ENCODE data around the gene RIMS4. TPM values are rescaled to one million over a fixed set of nuclear protein-coding genes. Genes with fewer than 3 reads are reported as not detected.

RIMS4 gene
- total RNA-seq, 2 donors from 2014 or later, result 0.64 to 0.74 TPM

- intact Hi-C loops (cut with DNase I), result no loop called here
- Histone ChIP-seq H3K4me1 (no peaks in the 10 kb centered on the region), H3K36me3 (no peaks in the 10 kb centered on the region), H3K4me3 (no peak overlapping the region), H3K27me3 (no peaks in the 10 kb centered on the region), H3K27ac (no peak overlapping the region), H3K9ac (ENCODE audit: low read depth in 2 of 2, low read length in 2 of 2) (no peak overlapping the region), H3K9me3 (no peaks in the 10 kb centered on the region)
- TF ChIP-seq CTCF (IDR thresholded peaks at IDR 0.05), result no peak
- no peak for DNase-seq
These were observed 73.2 kb downstream of the RIMS4 start for GRCh38 chr20:44737116-44737515.

DNA sequence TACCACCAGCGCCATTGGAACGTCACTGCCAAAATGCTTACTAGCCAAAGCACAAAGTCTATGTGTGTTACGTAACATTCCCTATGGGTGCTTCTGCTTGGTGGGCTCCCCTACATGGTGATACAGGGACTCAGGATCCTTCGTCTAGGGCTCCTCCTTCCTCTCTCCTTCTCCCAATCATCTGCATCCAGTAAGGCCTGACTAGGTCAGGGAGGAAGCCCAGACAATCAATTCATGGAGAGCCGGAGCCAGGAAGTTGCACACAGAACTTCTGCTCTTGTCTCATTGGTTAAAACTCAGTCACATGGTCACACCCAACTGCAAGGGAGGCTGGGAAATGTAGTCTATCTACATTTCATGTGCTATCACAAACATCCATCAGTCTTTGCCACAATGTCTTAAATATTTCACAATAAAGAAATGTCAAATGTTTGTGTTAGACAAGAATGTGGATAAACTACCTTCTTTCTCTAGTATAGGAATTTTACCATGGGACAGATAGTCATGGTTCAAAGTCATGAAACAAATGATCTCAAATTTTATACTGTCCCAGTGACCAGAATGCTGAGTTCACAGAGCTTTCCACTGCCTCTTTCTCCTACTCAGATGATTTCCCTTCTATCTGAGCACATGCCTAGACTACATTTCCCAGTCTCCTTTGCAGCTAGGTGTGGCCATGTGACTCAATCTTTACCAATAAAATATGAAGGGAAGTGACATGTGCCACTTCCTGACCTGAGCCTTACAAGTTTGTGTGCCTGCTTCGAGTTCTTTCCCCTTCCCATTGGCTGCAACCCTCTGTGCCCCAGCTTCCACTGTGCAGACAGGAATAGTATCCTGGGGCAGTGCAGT is 74.0 kb downstream of the RIMS4 start:
- intact Hi-C loops (cut with DNase I), result no loop called here
- Histone ChIP-seq H3K27me3 (no peaks in the 10 kb centered on the region), H3K27ac (no peak overlapping the region), H3K9ac (ENCODE audit: low read depth in 2 of 2, low read length in 2 of 2) (no peak overlapping the region), H3K4me1 (no peaks in the 10 kb centered on the region), H3K36me3 (no peaks in the 10 kb centered on the region), H3K9me3 (no peaks in the 10 kb centered on the region), H3K4me3 (no peak overlapping the region)
- DNase-seq, result peak; percentile 67
- TF ChIP-seq CTCF (IDR thresholded peaks at IDR 0.05), result no peak

GRCh38 chr20:44735816-44736169 is 74.6 kb downstream of the RIMS4 start:
- intact Hi-C loops (cut with DNase I), result no loop called here
- Histone ChIP-seq H3K4me1 (no peaks in the 10 kb centered on the region), H3K9me3 (no peaks in the 10 kb centered on the region), H3K4me3 (no peak overlapping the region), H3K36me3 (no peaks in the 10 kb centered on the region), H3K27ac (no peak overlapping the region), H3K27me3 (no peaks in the 10 kb centered on the region), H3K9ac (ENCODE audit: low read depth in 2 of 2, low read length in 2 of 2) (no peak overlapping the region)
- DNase-seq, result no peak
- TF ChIP-seq CTCF (IDR thresholded peaks at IDR 0.05), result no peak

GRCh38 chr20:44734938-44735337 is 75.4 kb downstream of the RIMS4 start:
- intact Hi-C loops (cut with DNase I), result no loop called here
- Histone ChIP-seq H3K4me1 (no peaks in the 10 kb centered on the region), H3K9me3 (no peaks in the 10 kb centered on the region), H3K27ac (no peak overlapping the region), H3K4me3 (no peak overlapping the region), H3K9ac (ENCODE audit: low read depth in 2 of 2, low read length in 2 of 2) (no peak overlapping the region), H3K36me3 (no peaks in the 10 kb centered on the region), H3K27me3 (no peaks in the 10 kb centered on the region)
- no peak for DNase-seq
- peak; percentile 16 for TF ChIP-seq CTCF (IDR thresholded peaks at IDR 0.05)

DNA sequence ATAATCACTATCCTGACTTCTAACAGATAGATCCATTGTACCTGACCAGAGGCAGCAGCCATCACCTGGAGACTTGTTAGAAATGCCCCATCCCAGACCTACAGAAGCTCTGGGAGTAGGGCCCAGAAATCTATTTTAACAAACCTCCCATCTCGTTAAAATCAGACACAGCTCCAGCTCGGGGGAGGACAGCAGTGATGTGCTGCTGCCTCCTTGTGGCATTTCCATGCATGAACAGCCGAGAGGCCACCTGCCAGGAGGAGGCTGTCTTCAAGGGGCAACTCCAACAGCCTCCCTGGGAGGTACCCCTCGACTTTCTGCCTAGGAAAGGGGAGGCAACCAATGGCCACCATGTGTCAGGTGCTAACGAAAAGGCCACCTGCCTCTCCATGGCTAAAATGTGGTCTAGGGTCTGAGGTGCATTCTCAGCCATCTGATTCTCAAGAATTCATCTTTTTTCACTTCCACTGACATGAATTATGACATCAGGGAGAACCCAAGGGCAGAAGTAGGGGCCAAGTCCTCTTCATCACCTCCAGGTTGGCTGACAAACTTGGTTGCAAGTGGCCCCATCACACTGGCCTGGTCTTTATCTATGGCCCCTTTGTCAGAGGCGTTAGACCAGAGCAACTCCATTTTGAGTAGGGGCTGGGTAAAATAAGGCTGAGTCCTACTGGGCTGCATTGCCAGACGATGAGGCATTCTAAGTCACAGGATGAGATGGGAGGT is 76.8 kb downstream of the RIMS4 start:
- no peaks in the 10 kb centered on the region for H3K4me1 ChIP-seq
- no peak overlapping the region for H3K27ac ChIP-seq
- H3K36me3 ChIP-seq, result no peaks in the 10 kb centered on the region
- H3K27me3 ChIP-seq, result no peaks in the 10 kb centered on the region
- peak; percentile 63 for DNase-seq
- H3K4me3 ChIP-seq, result no peak overlapping the region
- no peaks in the 10 kb centered on the region for H3K9me3 ChIP-seq
- peak; percentile 81 for TF ChIP-seq CTCF (IDR thresholded peaks at IDR 0.05)
- H3K9ac ChIP-seq (ENCODE audit: low read depth in 2 of 2, low read length in 2 of 2), result no peak overlapping the region
- intact Hi-C loops (cut with DNase I), result loop anchor here (1.0 kb wide), 1 partner anchor 48 kb away; no protein-coding TSS in a partner anchor

All from colonic mucosa (tissue), 4 donors.